Right lobe of liver (tissue), 4 donors: ENCODE results near the gene INSIG1.

Experiments
- POLR2A ChIP-seq: fragments of 450-650 bp; IDR thresholded peaks from one replicate; pipeline ENCODE4 v1.6.1; 2017; ENCODE audit warnings: antibody characterized with exemption, mild to moderate bottlenecking
- TF ChIP-seq, protein P1 (sequence below), 4 donors: fragments of 200-600 bp in 3 of 4; fragments of 450-650 bp in 1 of 4; IDR thresholded peaks; one replicate each; pipeline versions ENCODE4 v1.5.1 to v1.8.0; 2016 to 2022; ENCODE audit warnings: antibody characterized with exemption in 4 of 4, mild to moderate bottlenecking in 2 of 4
- donor health status: DM: no; HTN: no; CAD: no.
- donor health status: DM: no; HTN: no; CAD: no.
- donor health status: DM: no; HTN: yes; CAD: no.

DNA sequence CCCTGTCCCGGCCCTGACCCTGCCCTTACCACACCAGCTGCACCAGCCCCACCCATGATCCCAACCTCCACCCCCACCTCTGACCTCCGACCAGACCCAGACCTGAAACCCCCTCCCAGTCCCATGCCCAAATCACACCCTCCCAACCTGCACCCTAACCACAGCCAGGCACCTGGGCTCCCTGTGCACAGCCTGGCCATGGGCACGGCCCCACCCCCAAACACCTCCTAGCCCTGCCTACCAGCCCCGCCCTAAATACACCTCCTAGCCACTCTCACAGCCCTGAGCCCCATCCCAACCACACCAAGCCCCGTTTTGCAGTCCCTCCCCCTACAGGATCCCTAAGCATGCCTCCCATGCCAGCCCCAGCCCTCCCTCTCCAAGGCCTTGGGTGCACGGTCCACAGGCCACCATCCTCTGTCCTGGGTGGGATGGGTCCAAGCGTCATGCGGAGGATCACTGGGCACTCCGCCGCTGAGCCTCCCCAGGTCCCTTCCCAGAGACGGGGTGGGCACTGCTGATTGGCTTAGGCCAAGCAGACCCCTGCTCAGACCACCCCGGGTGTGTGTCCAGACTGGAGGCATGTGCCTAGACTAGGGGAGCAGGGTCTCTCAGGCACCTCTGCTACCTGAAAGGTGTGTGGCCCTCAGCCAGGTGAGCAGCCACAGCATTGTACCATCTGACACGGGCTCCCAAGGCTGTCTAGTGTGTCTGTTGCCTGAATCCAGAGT is 30.1 kb downstream of the INSIG1 start:
- TF ChIP-seq, protein P1, sequence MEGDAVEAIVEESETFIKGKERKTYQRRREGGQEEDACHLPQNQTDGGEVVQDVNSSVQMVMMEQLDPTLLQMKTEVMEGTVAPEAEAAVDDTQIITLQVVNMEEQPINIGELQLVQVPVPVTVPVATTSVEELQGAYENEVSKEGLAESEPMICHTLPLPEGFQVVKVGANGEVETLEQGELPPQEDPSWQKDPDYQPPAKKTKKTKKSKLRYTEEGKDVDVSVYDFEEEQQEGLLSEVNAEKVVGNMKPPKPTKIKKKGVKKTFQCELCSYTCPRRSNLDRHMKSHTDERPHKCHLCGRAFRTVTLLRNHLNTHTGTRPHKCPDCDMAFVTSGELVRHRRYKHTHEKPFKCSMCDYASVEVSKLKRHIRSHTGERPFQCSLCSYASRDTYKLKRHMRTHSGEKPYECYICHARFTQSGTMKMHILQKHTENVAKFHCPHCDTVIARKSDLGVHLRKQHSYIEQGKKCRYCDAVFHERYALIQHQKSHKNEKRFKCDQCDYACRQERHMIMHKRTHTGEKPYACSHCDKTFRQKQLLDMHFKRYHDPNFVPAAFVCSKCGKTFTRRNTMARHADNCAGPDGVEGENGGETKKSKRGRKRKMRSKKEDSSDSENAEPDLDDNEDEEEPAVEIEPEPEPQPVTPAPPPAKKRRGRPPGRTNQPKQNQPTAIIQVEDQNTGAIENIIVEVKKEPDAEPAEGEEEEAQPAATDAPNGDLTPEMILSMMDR (IDR thresholded peaks at IDR 0.05) = no peak
- no peak for TF ChIP-seq POLR2A
